ENCODE measurements around the gene TCEA2. TPM values are rescaled to one million over a fixed set of nuclear protein-coding genes. Genes with fewer than 3 reads are reported as not detected.
A peak's percentile ranks its signal among the peaks of the same experiment; 100 is the strongest.

The TCEA2 gene
- total and polyA plus RNA-seq, 2 of the 13 experiments (the other 11 are each of a cell fraction or from before 2014, with no cell fraction given), result 28.1 to 33.7 TPM

GRCh38 chr20:64053841-64054661, 8.9 kb upstream of the TCEA2 start (continued):
- TF ChIP-seq ZNF281 (CRISPR knock-in tag; IDR thresholded peaks at IDR 0.05; ENCODE audit: borderline replicate concordance) (peak; percentile 85; the same call in 1 of the 2 replicates), ZNF343 (CRISPR knock-in tag; IDR thresholded peaks at IDR 0.05) (no peak), ZFP91 (CRISPR knock-in tag; IDR thresholded peaks at IDR 0.05; ENCODE audit: borderline replicate concordance) (peak; percentile 77), U2AF2 (IDR thresholded peaks at IDR 0.05; ENCODE audit: low read depth, low read length) (no peak), CC2D1A (CRISPR knock-in tag; IDR thresholded peaks at IDR 0.05) (no peak), ZNF550 (CRISPR knock-in tag; IDR thresholded peaks at IDR 0.05; ENCODE audit: borderline replicate concordance) (no peak), PRMT3 (CRISPR knock-in tag; IDR thresholded peaks at IDR 0.05; ENCODE audit: borderline replicate concordance, low read depth) (no peak), U2AF1 (optimal IDR thresholded peaks at IDR 0.05; ENCODE audit: low read depth, low read length) (no peak), CENPBD1 (CRISPR knock-in tag; IDR thresholded peaks at IDR 0.05; ENCODE audit: borderline replicate concordance, low read depth) (no peak), ZNF644 (CRISPR knock-in tag; IDR thresholded peaks at IDR 0.05; ENCODE audit: low read depth) (peak; percentile 10), EHMT2 (IDR thresholded peaks at IDR 0.05; ENCODE audit: borderline replicate concordance, low read depth, low read length) (no peak), SALL2 (CRISPR knock-in tag; IDR thresholded peaks at IDR 0.05) (peak; percentile 66), ZNF574 (CRISPR knock-in tag; IDR thresholded peaks at IDR 0.05) (peak; percentile 95), ZFP37 (CRISPR knock-in tag; IDR thresholded peaks at IDR 0.05; ENCODE audit: borderline replicate concordance) (peak; percentile 78; the same call in 1 of the 2 replicates), XRCC5 (optimal IDR thresholded peaks at IDR 0.05; ENCODE audit: low read length) (peak; percentile 84), DR1 (CRISPR knock-in tag; IDR thresholded peaks at IDR 0.05) (no peak), ZNF784 (CRISPR knock-in tag; IDR thresholded peaks at IDR 0.05; ENCODE audit: borderline replicate concordance) (0 out of 2 replicates have a peak, but pooled peaks have one; percentile 16), NR2C2 (CRISPR knock-in tag; IDR thresholded peaks at IDR 0.05; ENCODE audit: borderline replicate concordance) (peak; percentile 50; the same call in 1 of the 2 replicates), ZFAT (CRISPR knock-in tag; conservative IDR thresholded peaks at IDR 0.05) (no peak), ZMYM2 (CRISPR knock-in tag; IDR thresholded peaks at IDR 0.05) (no peak; the same call in 1 of the 2 replicates)
